Glutamatergic neuron (in vitro differentiated cells): ENCODE data around the gene TMEM154. TPM values are rescaled to one million over a fixed set of nuclear protein-coding genes. Genes with fewer than 3 reads are reported as not detected.

Experiments
- DNase-seq: peaks from one replicate; pipeline ENCODE4 v3.0.0; 2022
- H3K27ac Mint-ChIP-seq: one replicate; pipeline ENCODE4 v1.8.0; 2020; ENCODE audit warnings: mild to moderate bottlenecking, mixed read lengths, inconsistent platforms; ENCODE audit not compliant: unreplicated experiment
- H3K27me3 Mint-ChIP-seq: one replicate; pipeline ENCODE4 v1.8.0; 2020; ENCODE audit warnings: mild to moderate bottlenecking, moderate library complexity, mixed read lengths, inconsistent platforms; ENCODE audit not compliant: unreplicated experiment
- H3K36me3 Mint-ChIP-seq: one replicate; pipeline ENCODE4 v1.8.0; 2020; ENCODE audit warnings: mild to moderate bottlenecking, mixed read lengths, inconsistent platforms; ENCODE audit not compliant: unreplicated experiment
- H3K4me1 Mint-ChIP-seq: one replicate; pipeline ENCODE4 v1.8.0; 2020; ENCODE audit warnings: mild to moderate bottlenecking, low read depth, mixed read lengths, inconsistent platforms; ENCODE audit not compliant: unreplicated experiment
- H3K4me3 Mint-ChIP-seq: one replicate; pipeline ENCODE4 v1.8.0; 2020; ENCODE audit warnings: mild to moderate bottlenecking, mixed read lengths, inconsistent platforms; ENCODE audit not compliant: unreplicated experiment
- H3K9me3 Mint-ChIP-seq: one replicate; pipeline ENCODE4 v1.8.0; 2020; ENCODE audit warnings: mild to moderate bottlenecking, moderate library complexity, mixed read lengths, inconsistent platforms; ENCODE audit not compliant: unreplicated experiment
- CTCF ChIP-seq: fragments of 200-600 bp; sonication (generic); IDR thresholded peaks from one replicate; pipeline ENCODE4 v1.5.0; 2021; ENCODE audit not compliant: partially characterized antibody, unreplicated experiment
- total RNA-seq: library from RNA; stranded (reverse); fragmentation: NEBNext Ultra II Directional; extraction: Animal tissue kit (Norgen Biotek cat#: 25700); gene quantifications from one replicate; pipeline ENCODE4 v1.2.1, GENCODE V29; 2021; ENCODE audit not compliant: unreplicated experiment

The TMEM154 gene
- total RNA-seq, 1 donor from 2014 or later, result 0.22 TPM

- H3K36me3 Mint-ChIP-seq, result peaks cover 6% of the 10 kb centered on the region
- no peak for DNase-seq
- TF ChIP-seq CTCF, result no peak
- peaks cover 2% of the 10 kb centered on the region for H3K9me3 Mint-ChIP-seq
- H3K27ac Mint-ChIP-seq, result peak overlapping the region; percentile 80
- H3K4me1 Mint-ChIP-seq, result peaks cover 24% of the 10 kb centered on the region
- H3K4me3 Mint-ChIP-seq, result peak overlapping the region; percentile 82
- H3K27me3 Mint-ChIP-seq, result peaks cover 5% of the 10 kb centered on the region
Measured at GRCh38 chr4:152590179-152591031, 89.4 kb downstream of the TMEM154 start.

- Mint-ChIP-seq H3K4me3 (no peak overlapping the region), H3K27ac (no peak overlapping the region), H3K36me3 (peaks cover 6% of the 10 kb centered on the region), H3K9me3 (peaks cover 2% of the 10 kb centered on the region), H3K27me3 (peaks cover 5% of the 10 kb centered on the region), H3K4me1 (peaks cover 25% of the 10 kb centered on the region)
- no peak for DNase-seq
- TF ChIP-seq CTCF, result no peak
Measured at GRCh38 chr4:152588869-152589268, 90.9 kb downstream of the TMEM154 start.

DNA sequence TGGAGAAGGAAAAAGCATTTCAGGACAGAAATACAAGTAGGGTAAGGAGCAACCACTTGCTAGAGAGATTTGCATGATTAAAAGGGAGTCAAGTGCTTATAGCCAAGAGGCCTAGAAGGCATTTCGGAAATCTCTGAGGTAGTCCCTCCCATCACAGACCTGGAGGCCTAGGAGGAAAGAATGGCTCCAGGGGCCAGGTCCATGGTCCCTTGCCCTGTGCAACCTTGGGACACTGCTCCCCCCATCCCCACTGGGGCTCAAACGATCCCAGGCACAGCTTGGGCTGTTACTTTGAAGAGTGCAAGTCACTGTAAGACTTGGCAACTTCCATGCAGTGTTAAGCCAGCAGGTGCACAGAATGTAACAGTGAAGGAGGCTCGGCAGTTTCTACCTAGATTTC lies 92.7 kb downstream of the TMEM154 start:
- DNase-seq, result no peak
- Mint-ChIP-seq H3K27ac (no peak overlapping the region), H3K27me3 (peaks cover 5% of the 10 kb centered on the region), H3K4me3 (no peak overlapping the region), H3K36me3 (peaks cover 6% of the 10 kb centered on the region), H3K9me3 (peaks cover 2% of the 10 kb centered on the region), H3K4me1 (peaks cover 25% of the 10 kb centered on the region)
- no peak for TF ChIP-seq CTCF

DNA sequence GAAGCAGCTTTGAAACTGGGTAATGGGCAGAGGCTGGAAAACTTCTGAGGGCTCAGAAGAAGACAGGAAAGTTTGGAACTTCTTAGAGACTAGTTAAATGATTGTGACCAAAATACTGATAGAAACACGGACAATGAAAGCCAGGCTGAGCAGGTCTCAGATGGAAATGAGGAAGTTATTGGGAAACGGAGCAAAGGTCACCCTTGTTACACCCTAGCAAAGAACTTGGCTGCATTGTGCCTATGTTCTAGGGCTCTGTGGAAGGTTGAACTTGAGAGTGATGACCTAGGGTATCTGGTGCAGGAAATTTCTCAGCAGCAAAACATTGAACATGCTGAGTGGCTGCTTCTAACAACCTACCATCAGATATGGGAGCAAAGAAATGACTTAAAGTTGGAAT lies 93.1 kb downstream of the TMEM154 start:
- peaks cover 2% of the 10 kb centered on the region for H3K9me3 Mint-ChIP-seq
- H3K27ac Mint-ChIP-seq, result no peak overlapping the region
- no peak overlapping the region for H3K4me3 Mint-ChIP-seq
- H3K27me3 Mint-ChIP-seq, result peaks cover 5% of the 10 kb centered on the region
- peaks cover 22% of the 10 kb centered on the region for H3K4me1 Mint-ChIP-seq
- DNase-seq, result no peak
- peaks cover 6% of the 10 kb centered on the region for H3K36me3 Mint-ChIP-seq
- TF ChIP-seq CTCF, result no peak

DNA sequence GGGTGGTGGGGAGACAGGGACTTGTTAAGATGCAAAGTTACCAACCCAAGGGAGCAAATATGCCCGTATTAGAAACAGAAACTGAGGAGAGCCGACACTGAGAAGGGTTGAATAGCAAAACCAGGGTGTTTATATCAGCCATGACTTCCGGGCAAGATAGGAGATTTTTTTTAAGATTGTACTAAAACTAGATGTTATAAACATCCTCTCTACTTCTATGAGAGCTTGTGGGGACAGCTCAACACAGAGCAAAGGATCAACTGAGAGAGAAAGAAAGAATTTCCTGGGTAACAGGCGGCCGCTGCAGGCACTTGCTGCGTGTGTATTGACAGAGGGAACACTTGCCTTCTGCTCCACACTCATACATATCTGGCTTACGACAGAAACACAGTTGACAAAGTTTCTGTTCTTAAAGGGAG lies 94.8 kb downstream of the TMEM154 start:
- peaks cover 2% of the 10 kb centered on the region for H3K27me3 Mint-ChIP-seq
- H3K9me3 Mint-ChIP-seq, result no peaks in the 10 kb centered on the region
- no peak overlapping the region for H3K4me3 Mint-ChIP-seq
- H3K27ac Mint-ChIP-seq, result no peak overlapping the region
- no peak for TF ChIP-seq CTCF
- DNase-seq, result no peak
- peaks cover 6% of the 10 kb centered on the region for H3K36me3 Mint-ChIP-seq
- H3K4me1 Mint-ChIP-seq, result peaks cover 7% of the 10 kb centered on the region
